Fibroblast of pulmonary artery (primary cell): Measurements from ENCODE around the gene PAPPA.

Source experiments
- DNase-seq: peaks from one replicate; pipeline ENCODE4 v3.0.0-alpha.2; 2010; ENCODE audit warnings: low read depth
- H3K4me3 ChIP-seq: replicated peaks from 2 replicates; pipeline ENCODE4 v1.5.1; 2011; ENCODE audit warnings: low read depth, mild to moderate bottlenecking, control low read depth, low read length, moderate library complexity
- TF ChIP-seq, protein P1 (sequence below): IDR thresholded peaks from 2 replicates; pipeline ENCODE4 v1.5.1; 2011; ENCODE audit warnings: mild to moderate bottlenecking, control low read depth, low read length, inconsistent platforms; ENCODE audit errors: missing control alignments

PAPPA gene

GRCh38 chr9:116308076-116308475, 154.5 kb downstream of the PAPPA start:
- DNase-seq: no peak
- no peak overlapping the region for H3K4me3 ChIP-seq
- TF ChIP-seq, protein P1, sequence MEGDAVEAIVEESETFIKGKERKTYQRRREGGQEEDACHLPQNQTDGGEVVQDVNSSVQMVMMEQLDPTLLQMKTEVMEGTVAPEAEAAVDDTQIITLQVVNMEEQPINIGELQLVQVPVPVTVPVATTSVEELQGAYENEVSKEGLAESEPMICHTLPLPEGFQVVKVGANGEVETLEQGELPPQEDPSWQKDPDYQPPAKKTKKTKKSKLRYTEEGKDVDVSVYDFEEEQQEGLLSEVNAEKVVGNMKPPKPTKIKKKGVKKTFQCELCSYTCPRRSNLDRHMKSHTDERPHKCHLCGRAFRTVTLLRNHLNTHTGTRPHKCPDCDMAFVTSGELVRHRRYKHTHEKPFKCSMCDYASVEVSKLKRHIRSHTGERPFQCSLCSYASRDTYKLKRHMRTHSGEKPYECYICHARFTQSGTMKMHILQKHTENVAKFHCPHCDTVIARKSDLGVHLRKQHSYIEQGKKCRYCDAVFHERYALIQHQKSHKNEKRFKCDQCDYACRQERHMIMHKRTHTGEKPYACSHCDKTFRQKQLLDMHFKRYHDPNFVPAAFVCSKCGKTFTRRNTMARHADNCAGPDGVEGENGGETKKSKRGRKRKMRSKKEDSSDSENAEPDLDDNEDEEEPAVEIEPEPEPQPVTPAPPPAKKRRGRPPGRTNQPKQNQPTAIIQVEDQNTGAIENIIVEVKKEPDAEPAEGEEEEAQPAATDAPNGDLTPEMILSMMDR: no peak

DNA sequence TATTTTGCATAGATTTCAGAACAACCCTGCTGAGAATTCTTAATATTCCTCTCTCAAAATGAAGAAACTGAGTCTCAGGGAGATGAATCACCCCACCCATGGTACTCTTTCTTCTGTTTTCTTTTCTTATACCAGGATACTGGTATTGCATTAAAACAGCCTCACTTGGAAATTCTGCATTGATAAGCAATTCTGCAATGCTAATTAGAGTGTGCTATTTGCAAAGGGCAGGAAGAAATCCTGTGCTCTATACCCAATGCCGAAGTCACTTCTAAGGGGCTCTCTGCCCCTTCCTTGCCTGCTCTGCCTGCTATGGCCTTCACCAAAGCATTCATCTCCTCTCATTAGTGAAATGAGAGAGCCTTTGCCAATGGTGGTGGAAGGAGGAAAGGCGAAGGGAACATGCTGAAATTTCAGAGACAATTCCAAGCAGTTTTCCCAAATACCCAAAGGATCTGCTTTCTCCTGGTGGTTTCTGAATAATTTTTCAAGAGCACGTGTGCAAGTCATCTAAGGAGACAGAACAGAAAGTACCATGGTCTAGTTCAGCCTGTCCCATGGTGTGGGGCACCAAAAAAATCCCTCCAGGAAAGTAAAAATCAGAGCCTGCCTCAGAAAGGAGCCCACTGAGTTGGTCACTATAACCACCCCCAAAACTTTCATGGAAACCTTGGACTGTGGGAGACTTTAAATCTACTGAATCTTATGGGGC, 156.5 kb downstream of the PAPPA start:
- TF ChIP-seq, protein P1: no peak
- no peak overlapping the region for H3K4me3 ChIP-seq
- no peak for DNase-seq

DNA sequence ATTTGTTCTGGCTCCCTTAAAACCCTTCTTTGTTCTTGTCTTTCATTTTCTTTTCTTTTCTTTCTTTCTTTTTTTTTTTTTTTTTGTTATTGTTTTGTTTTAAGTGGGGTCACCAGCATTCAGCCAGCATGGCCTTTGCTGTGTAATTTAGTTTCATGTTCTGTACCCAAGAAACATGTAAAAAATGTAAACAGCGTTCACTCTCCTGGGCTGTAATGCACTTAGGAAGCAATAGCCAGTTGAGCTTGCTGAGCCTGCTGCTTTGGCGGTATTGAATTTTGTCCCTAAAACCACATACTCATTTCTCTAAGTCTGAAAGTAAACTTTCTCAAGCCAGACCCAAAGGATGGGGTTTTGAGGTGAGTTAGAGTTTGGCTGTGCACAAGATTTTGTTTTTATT, 158.6 kb downstream of the PAPPA start:
- no peak overlapping the region for H3K4me3 ChIP-seq
- no peak for DNase-seq
- TF ChIP-seq, protein P1: no peak

DNA sequence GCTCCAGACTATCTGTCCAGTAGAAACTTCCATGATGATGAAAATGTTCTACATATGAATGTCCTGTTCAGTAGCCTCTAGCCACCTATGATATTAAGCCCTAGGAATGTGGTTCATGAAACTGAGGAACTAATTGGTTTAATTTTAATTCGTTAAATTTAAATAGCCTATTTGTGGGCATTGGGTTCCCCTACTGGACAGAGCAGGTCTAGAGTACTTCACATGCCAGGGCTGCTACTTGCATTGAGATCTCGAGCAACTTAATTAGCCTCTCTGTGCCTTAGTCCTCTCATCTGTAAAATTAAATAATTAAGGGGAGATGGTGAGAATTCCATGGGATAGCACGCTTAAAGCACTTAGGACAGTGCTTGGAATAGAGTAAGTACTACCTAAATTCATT, 160.0 kb downstream of the PAPPA start:
- TF ChIP-seq, protein P1: peak; percentile 30
- DNase-seq: no peak
- no peak overlapping the region for H3K4me3 ChIP-seq

GRCh38 chr9:116316246-116316645, 162.7 kb downstream of the PAPPA start:
- TF ChIP-seq, protein P1: no peak
- DNase-seq: no peak
- no peak overlapping the region for H3K4me3 ChIP-seq

DNA sequence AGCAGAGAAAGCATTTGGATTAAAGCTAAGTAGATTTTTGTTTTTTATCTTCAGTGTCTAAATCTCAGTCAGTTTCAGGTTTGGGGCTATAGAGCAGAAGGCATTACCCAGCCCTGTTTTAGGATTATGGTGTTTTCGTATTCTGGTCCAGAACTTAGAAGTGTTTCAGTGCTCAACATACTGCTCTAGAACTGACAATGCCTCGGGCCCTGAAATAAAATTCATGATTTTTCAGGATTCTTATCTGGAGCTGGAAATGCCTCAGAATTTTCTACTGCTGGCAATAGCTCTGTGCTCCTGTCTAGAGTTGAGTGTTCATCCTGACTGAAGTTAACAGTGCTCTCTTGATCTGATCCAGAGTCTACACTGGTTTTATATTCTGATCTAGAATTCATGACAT, 163.9 kb downstream of the PAPPA start:
- no peak overlapping the region for H3K4me3 ChIP-seq
- no peak for DNase-seq
- TF ChIP-seq, protein P1: no peak
